IMR-90 (cell line): ENCODE results near the gene NEDD4L. TPM values are rescaled to one million over a fixed set of nuclear protein-coding genes. Genes with fewer than 3 reads are reported as not detected.

ENCODE experiments used
- ATAC-seq: fragments of 200-7000 bp; cut with Tn5 transposase; 2 replicates; pipeline ENCODE4 v1.9.1; 2020; ENCODE audit warnings: low read depth, mild to moderate bottlenecking, moderate library complexity
- BruUV-seq: library from RNA; stranded (reverse); fragments of 400-500 nt; replicated peaks from 2 replicates; lab custom pipeline; 2021; lab: Mats Ljungman, UMichigan
- CTCF ChIA-PET: fragments of 300-600 bp; formaldehyde crosslinking; extraction: SDS; loops from one replicate; lab custom pipeline; 2021; ENCODE audit warnings: antibody characterized with exemption; lab: Yijun Ruan, JAX
- POLR2A ChIA-PET: fragments of 300-600 bp; sonication (Branson Sonifier 250); formaldehyde crosslinking; loops from one replicate; lab custom pipeline; 2022; ENCODE audit warnings: antibody characterized with exemption; ENCODE audit not compliant: unreplicated experiment; lab: Charles Lee
- DNase-seq: peaks from one replicate; pipeline ENCODE4 v3.0.0; 2013
- H2AFZ ChIP-seq: replicated peaks from 2 replicates; pipeline ENCODE3; 2013; ENCODE audit warnings: low read length, mild to moderate bottlenecking; ENCODE audit not compliant: poor library complexity
- H2AK5ac ChIP-seq: 2 replicates; pipeline ENCODE4 v1.6.1; 2013; ENCODE audit warnings: low read depth, low read length, inconsistent platforms
- H2AK9ac ChIP-seq: replicated peaks from 2 replicates; pipeline ENCODE3; 2013; ENCODE audit warnings: mild to moderate bottlenecking, low read depth, low read length, moderate library complexity; ENCODE audit not compliant: poor library complexity
- H2BK120ac ChIP-seq: 2 replicates; pipeline ENCODE4 v1.6.1; 2013; ENCODE audit warnings: low read depth, low read length, inconsistent platforms
- H2BK15ac ChIP-seq: 3 replicates; pipeline ENCODE4 v1.6.1; 2013; ENCODE audit warnings: low read depth, low read length, inconsistent platforms
- H2BK20ac ChIP-seq: 2 replicates; pipeline ENCODE4 v1.6.1; 2013; ENCODE audit warnings: low read depth, mild to moderate bottlenecking, inconsistent platforms, low read length, moderate library complexity
- H2BK5ac ChIP-seq: 2 replicates; pipeline ENCODE4 v1.6.1; 2013; ENCODE audit warnings: mild to moderate bottlenecking, low read depth, low read length, inconsistent platforms; ENCODE audit not compliant: poor library complexity, severe bottlenecking
- H3K14ac ChIP-seq: replicated peaks from 2 replicates; pipeline ENCODE4 v1.6.1; 2013; ENCODE audit warnings: low read depth, low read length, inconsistent platforms
- H3K18ac ChIP-seq: 2 replicates; pipeline ENCODE4 v1.6.1; 2013; ENCODE audit warnings: low read depth, low read length, control low read depth
- H3K23ac ChIP-seq: 2 replicates; pipeline ENCODE4 v1.6.1; 2013; ENCODE audit warnings: low read depth, low read length, inconsistent platforms
- H3K27ac ChIP-seq: 2 replicates; pipeline ENCODE4 v1.5.1; 2013; ENCODE audit warnings: mild to moderate bottlenecking, control low read depth, low read length; ENCODE audit not compliant: insufficient read depth
- H3K27me3 ChIP-seq: 2 replicates; pipeline ENCODE4 v1.6.1; 2013; ENCODE audit warnings: low read length; ENCODE audit not compliant: control insufficient read depth, insufficient read depth
- H3K36me3 ChIP-seq: 2 replicates; pipeline ENCODE4 v1.6.1; 2013; ENCODE audit warnings: low read length, mixed read lengths; ENCODE audit not compliant: control insufficient read depth, insufficient read depth
- H3K4ac ChIP-seq: 2 replicates; pipeline ENCODE4 v1.6.1; 2013; ENCODE audit warnings: low read depth, low read length, inconsistent platforms
- H3K4me1 ChIP-seq: 2 replicates; pipeline ENCODE4 v1.6.1; 2013; ENCODE audit warnings: low read length, mixed read lengths; ENCODE audit not compliant: control insufficient read depth, insufficient read depth
- H3K4me2 ChIP-seq: 2 replicates; pipeline ENCODE4 v1.6.1; 2013; ENCODE audit warnings: low read depth, mild to moderate bottlenecking, control low read depth, low read length, moderate library complexity
- H3K4me3 ChIP-seq: 2 replicates; pipeline ENCODE4 v1.5.1; 2013; ENCODE audit warnings: low read depth, mild to moderate bottlenecking, control low read depth, low read length, moderate library complexity; ENCODE audit not compliant: insufficient read depth
- H3K56ac ChIP-seq: 2 replicates; pipeline ENCODE4 v1.6.1; 2013; ENCODE audit warnings: low read length, inconsistent platforms; ENCODE audit not compliant: insufficient read depth; ENCODE audit errors: extremely low read depth
- H3K79me1 ChIP-seq, 2 experiments: 2 replicates each; pipeline ENCODE4 v1.6.1; 2013; ENCODE audit warnings: low read length in 2 of 2, inconsistent platforms in 1 of 2, low read depth in 1 of 2
- H3K9ac ChIP-seq: 2 replicates; pipeline ENCODE4 v1.6.1; 2013; ENCODE audit warnings: low read depth, low read length, control low read depth
- H3K9me1 ChIP-seq: 2 replicates; pipeline ENCODE4 v1.6.1; 2013; ENCODE audit warnings: low read length, inconsistent platforms; ENCODE audit not compliant: insufficient read depth
- H3K9me3 ChIP-seq: 2 replicates; pipeline ENCODE4 v1.6.1; 2013; ENCODE audit warnings: low read length; ENCODE audit not compliant: control insufficient read depth, insufficient read depth
- H4K20me1 ChIP-seq: 2 replicates; pipeline ENCODE4 v1.6.1; 2013; ENCODE audit warnings: low read length, inconsistent platforms; ENCODE audit not compliant: insufficient read depth
- H4K5ac ChIP-seq: 2 replicates; pipeline ENCODE4 v1.6.1; 2013; ENCODE audit warnings: mild to moderate bottlenecking, low read depth, low read length, control low read depth
- H4K8ac ChIP-seq, 2 experiments: 2 replicates each; pipeline ENCODE4 v1.6.1; 2013; ENCODE audit warnings: low read depth in 2 of 2, low read length in 2 of 2, control low read depth in 1 of 2, inconsistent platforms in 1 of 2
- H4K91ac ChIP-seq: 2 replicates; pipeline ENCODE4 v1.6.1; 2013; ENCODE audit warnings: low read depth, low read length, inconsistent platforms; ENCODE audit not compliant: insufficient read depth
- BHLHE40 ChIP-seq: fragments of 150-350 bp; IDR thresholded peaks from 2 replicates; pipeline ENCODE4 v1.6.1; 2016; ENCODE audit warnings: mild to moderate bottlenecking, low read depth, low read length
- CEBPB ChIP-seq: IDR thresholded peaks from 2 replicates; pipeline ENCODE4 v1.6.1; 2012; ENCODE audit warnings: low read depth, low read length, improper control_type of control experiment
- CHD1 ChIP-seq: IDR thresholded peaks from 2 replicates; pipeline ENCODE4 v1.6.1; 2012; ENCODE audit warnings: low read depth, low read length, improper control_type of control experiment
- FOS ChIP-seq: fragments of 150-350 bp; IDR thresholded peaks from 2 replicates; pipeline ENCODE4 v1.6.1; 2016; ENCODE audit warnings: low read depth, low read length
- MAZ ChIP-seq: IDR thresholded peaks from 2 replicates; pipeline ENCODE4 v1.6.1; 2012; ENCODE audit warnings: low read depth, mild to moderate bottlenecking, low read length, improper control_type of control experiment, moderate library complexity, borderline replicate concordance
- MXI1 ChIP-seq: IDR thresholded peaks from 2 replicates; pipeline ENCODE4 v1.6.1; 2012; ENCODE audit warnings: low read depth, mild to moderate bottlenecking, low read length, moderate library complexity, borderline replicate concordance
- NFE2L2 ChIP-seq: fragments of 150-350 bp; IDR thresholded peaks from 2 replicates; pipeline ENCODE4 v1.6.1; 2016; ENCODE audit warnings: low read depth, mild to moderate bottlenecking, low read length
- RCOR1 ChIP-seq: IDR thresholded peaks from 2 replicates; pipeline ENCODE4 v1.6.1; 2012; ENCODE audit warnings: mild to moderate bottlenecking, low read length, improper control_type of control experiment; ENCODE audit not compliant: insufficient replicate concordance
- RFX5 ChIP-seq: IDR thresholded peaks from 2 replicates; pipeline ENCODE4 v1.8.0; 2012; ENCODE audit warnings: low read depth, mild to moderate bottlenecking, low read length, moderate library complexity
- SMC3 ChIP-seq: fragments of 150-350 bp; IDR thresholded peaks from 2 replicates; pipeline ENCODE4 v1.6.1; 2016; ENCODE audit warnings: low read depth, mild to moderate bottlenecking, antibody characterized with exemption, low read length, moderate library complexity
- WGBS, 2 experiments: methylation state at CpG; one replicate each; pipeline versions ENCODE4 v1.1.5 to v1.1.7; 2013; ENCODE audit warnings: missing lambda C conversion rate in 2 of 2; ENCODE audit not compliant: insufficient read length in 1 of 2; ENCODE audit errors: extremely low coverage in 2 of 2; 5-methylcytosine and 5-hydroxymethylcytosine counted together
- dilution Hi-C: fragments of 300-500 bp; cut with HindIII; formaldehyde crosslinking; loops from one replicate; pipeline ENCODE4 v1.14.3; 2018; ENCODE audit warnings: low sequenced_read_pairs; ENCODE audit not compliant: unreplicated experiment
- in situ Hi-C: fragments of 300-500 bp; cut with MboI; formaldehyde crosslinking; loops from 3 replicates; pipeline ENCODE4 v1.14.3; 2019; ENCODE audit warnings: low sequenced_read_pairs, inconsistent platforms, mixed read lengths
- intact Hi-C: fragments of 100-400 bp; cut with micrococcal nuclease; formaldehyde crosslinking; loops from 2 replicates; pipeline ENCODE4 v1.10.0; 2022
- polyA plus RNA-seq, 3 experiments: library from polyadenylated mRNA; depleted of rRNA; stranded (reverse); fragments of >200 nt; gene quantifications; 2 replicates each; pipeline ENCODE4 v1.2.3, GENCODE V29; 2012; ENCODE audit warnings: low replicate concordance in 1 of 3
- total RNA-seq: library from RNA; depleted of rRNA; stranded (reverse); fragments of >200 nt; gene quantifications from 2 replicates; pipeline ENCODE4 v1.2.3, GENCODE V29; 2012
- TF ChIP-seq, protein P1 (sequence below): fragments of 150-350 bp; IDR thresholded peaks from 2 replicates; pipeline ENCODE4 v1.6.1; 2017; ENCODE audit warnings: mild to moderate bottlenecking, antibody characterized with exemption, low read length, low read depth
- TF ChIP-seq, protein P2 (sequence below): fragments of 150-350 bp; IDR thresholded peaks from 2 replicates; pipeline ENCODE4 v1.6.1; 2016; ENCODE audit warnings: low read depth, mild to moderate bottlenecking, low read length, moderate library complexity, borderline replicate concordance
- TF ChIP-seq, protein P3 (sequence below): conservative IDR thresholded peaks from 2 replicates; pipeline ENCODE4 v1.5.1; 2012; ENCODE audit warnings: mild to moderate bottlenecking, low read depth, low read length, improper control_type of control experiment

The NEDD4L gene
- total and polyA plus RNA-seq, 2 of the 4 experiments (the other 2 are of a cell fraction), result 10.0 to 10.9 TPM

DNA sequence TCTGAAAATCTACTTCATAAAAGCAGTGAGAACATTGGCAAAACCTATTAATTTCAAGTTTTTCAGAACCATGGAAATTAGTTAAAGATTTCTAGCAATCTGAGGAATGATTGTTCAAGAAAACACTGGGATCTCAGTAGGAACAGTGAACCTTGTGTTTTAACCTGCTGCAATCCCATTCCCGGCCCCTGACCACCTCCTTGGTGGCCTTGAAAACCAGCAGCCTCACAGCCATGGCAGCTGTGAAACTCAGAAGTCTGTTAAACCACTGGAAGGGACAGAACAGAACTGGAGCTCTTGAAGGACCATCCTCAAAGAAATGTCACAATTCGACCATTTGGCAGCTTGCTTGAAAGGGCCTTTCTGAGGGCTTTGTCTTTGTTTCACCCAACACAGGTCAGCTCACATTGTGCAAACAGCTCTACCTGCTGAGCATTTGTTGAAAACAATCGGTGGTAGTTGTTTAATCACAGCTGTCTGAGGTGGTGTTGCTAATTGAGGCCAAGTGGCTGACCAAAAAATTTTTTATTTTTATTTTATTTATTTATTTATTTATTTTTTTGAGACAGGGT lies 25.8 kb downstream of the NEDD4L start:
- H3K4me2 ChIP-seq, result no peak overlapping the region
- WGBS, 2 experiments, result 90% methylated on average over 1 of the region's 3 CpGs; no CpG with 5 or more reads in 1 of the 2 experiments
- H3K9me1 ChIP-seq, result no peaks in the 10 kb centered on the region
- no peak overlapping the region for H2BK20ac ChIP-seq
- H2BK5ac ChIP-seq, result no peak overlapping the region
- no TSS peak for BruUV-seq
- no peak overlapping the region for H3K4me3 ChIP-seq
- H3K4me1 ChIP-seq, result no peaks in the 10 kb centered on the region
- H2BK120ac ChIP-seq, result no peak overlapping the region
- ATAC-seq (no peak), DNase-seq (no peak)
- in situ Hi-C loops (no loop called here), dilution Hi-C loops (no loop called here), intact Hi-C loops (no loop called here)
- no peak overlapping the region for H4K5ac ChIP-seq
- H3K27me3 ChIP-seq, result no peaks in the 10 kb centered on the region
- H3K36me3 ChIP-seq, result no peaks in the 10 kb centered on the region
- no peak overlapping the region for H2BK15ac ChIP-seq
- H3K14ac ChIP-seq, result no peak overlapping the region
- no peak overlapping the region for H3K9ac ChIP-seq
- no peak overlapping the region for H2AK9ac ChIP-seq
- H3K4ac ChIP-seq, result no peak overlapping the region
- H3K27ac ChIP-seq, result no peak overlapping the region
- no peak overlapping the region for H2AK5ac ChIP-seq
- H4K8ac ChIP-seq, result no peak overlapping the region
- no peak overlapping the region for H3K18ac ChIP-seq
- H3K9me3 ChIP-seq, result no peaks in the 10 kb centered on the region
- H4K20me1 ChIP-seq, result no peaks in the 10 kb centered on the region; the same call in 1 of the 2 replicates
- peaks cover 4 to 15% of the 10 kb centered on the region in 2 experiments; a peak in 2 of 4 replicates for H3K79me1 ChIP-seq
- no peak overlapping the region for H2AFZ ChIP-seq
- H4K91ac ChIP-seq, result no peak overlapping the region
- TF ChIP-seq MXI1 (no peak), NFE2L2 (no peak), MAZ (no peak), BHLHE40 (no peak), RFX5 (no peak), CHD1 (no peak), RCOR1 (no peak), FOS (no peak), SMC3 (no peak), CEBPB (no peak)
- TF ChIP-seq, protein P1, sequence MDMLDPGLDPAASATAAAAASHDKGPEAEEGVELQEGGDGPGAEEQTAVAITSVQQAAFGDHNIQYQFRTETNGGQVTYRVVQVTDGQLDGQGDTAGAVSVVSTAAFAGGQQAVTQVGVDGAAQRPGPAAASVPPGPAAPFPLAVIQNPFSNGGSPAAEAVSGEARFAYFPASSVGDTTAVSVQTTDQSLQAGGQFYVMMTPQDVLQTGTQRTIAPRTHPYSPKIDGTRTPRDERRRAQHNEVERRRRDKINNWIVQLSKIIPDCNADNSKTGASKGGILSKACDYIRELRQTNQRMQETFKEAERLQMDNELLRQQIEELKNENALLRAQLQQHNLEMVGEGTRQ, result no peak
- TF ChIP-seq, protein P2, sequence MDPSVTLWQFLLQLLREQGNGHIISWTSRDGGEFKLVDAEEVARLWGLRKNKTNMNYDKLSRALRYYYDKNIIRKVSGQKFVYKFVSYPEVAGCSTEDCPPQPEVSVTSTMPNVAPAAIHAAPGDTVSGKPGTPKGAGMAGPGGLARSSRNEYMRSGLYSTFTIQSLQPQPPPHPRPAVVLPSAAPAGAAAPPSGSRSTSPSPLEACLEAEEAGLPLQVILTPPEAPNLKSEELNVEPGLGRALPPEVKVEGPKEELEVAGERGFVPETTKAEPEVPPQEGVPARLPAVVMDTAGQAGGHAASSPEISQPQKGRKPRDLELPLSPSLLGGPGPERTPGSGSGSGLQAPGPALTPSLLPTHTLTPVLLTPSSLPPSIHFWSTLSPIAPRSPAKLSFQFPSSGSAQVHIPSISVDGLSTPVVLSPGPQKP, result no peak
- TF ChIP-seq, protein P3, sequence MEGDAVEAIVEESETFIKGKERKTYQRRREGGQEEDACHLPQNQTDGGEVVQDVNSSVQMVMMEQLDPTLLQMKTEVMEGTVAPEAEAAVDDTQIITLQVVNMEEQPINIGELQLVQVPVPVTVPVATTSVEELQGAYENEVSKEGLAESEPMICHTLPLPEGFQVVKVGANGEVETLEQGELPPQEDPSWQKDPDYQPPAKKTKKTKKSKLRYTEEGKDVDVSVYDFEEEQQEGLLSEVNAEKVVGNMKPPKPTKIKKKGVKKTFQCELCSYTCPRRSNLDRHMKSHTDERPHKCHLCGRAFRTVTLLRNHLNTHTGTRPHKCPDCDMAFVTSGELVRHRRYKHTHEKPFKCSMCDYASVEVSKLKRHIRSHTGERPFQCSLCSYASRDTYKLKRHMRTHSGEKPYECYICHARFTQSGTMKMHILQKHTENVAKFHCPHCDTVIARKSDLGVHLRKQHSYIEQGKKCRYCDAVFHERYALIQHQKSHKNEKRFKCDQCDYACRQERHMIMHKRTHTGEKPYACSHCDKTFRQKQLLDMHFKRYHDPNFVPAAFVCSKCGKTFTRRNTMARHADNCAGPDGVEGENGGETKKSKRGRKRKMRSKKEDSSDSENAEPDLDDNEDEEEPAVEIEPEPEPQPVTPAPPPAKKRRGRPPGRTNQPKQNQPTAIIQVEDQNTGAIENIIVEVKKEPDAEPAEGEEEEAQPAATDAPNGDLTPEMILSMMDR, result no peak
- ChIA-PET POLR2A (no interaction called here), CTCF (no interaction called here)
- no peak overlapping the region for H3K56ac ChIP-seq
- no peak overlapping the region for H3K23ac ChIP-seq
